ENCODE data around the gene SF3A2.

Gene SF3A2

GRCh38 chr19:2248136-2249009 lies 11.7 kb downstream of the SF3A2 start:
- TF ChIP-seq CTCF (IDR thresholded peaks at IDR 0.05; ENCODE audit: control insufficient read depth, extremely low read depth, insufficient read depth) = no peak

GRCh38 chr19:2249010-2249866 lies 12.6 kb downstream of the SF3A2 start, which contains the start of gene AMH:
AMH (plus strand) TSS chr19:2249323; CDS start chr19:2249333, 10 bp downstream.
- TF ChIP-seq CTCF (IDR thresholded peaks at IDR 0.05; ENCODE audit: control insufficient read depth, extremely low read depth, insufficient read depth) = no peak
- no peak within 1 kb of the TSS for H3K4me3 ChIP-seq (ENCODE audit: low read depth, low read length)
- DNase-seq (ENCODE audit: low read depth) = no peak

More at GRCh38 chr19:2248136-2249009, 11.7 kb downstream of the SF3A2 start:
- H3K4me3 ChIP-seq (ENCODE audit: low read depth, low read length) = no peak overlapping the region
- DNase-seq (ENCODE audit: low read depth) = no peak

GRCh38 chr19:2249880-2250765 lies 13.5 kb downstream of the SF3A2 start:
- H3K4me3 ChIP-seq (ENCODE audit: low read depth, low read length) = no peak overlapping the region
- TF ChIP-seq CTCF (IDR thresholded peaks at IDR 0.05; ENCODE audit: control insufficient read depth, extremely low read depth, insufficient read depth) = no peak
- DNase-seq (ENCODE audit: low read depth) = no peak

GRCh38 chr19:2250766-2251105 lies 14.1 kb downstream of the SF3A2 start:
- no peak for TF ChIP-seq CTCF (IDR thresholded peaks at IDR 0.05; ENCODE audit: control insufficient read depth, extremely low read depth, insufficient read depth)
- no peak for DNase-seq (ENCODE audit: low read depth)
- no peak overlapping the region for H3K4me3 ChIP-seq (ENCODE audit: low read depth, low read length)

- no peak for TF ChIP-seq CTCF (IDR thresholded peaks at IDR 0.05; ENCODE audit: control insufficient read depth, extremely low read depth, insufficient read depth)
- no peak overlapping the region for H3K4me3 ChIP-seq (ENCODE audit: low read depth, low read length)
- no peak for DNase-seq (ENCODE audit: low read depth)
Observed at GRCh38 chr19:2251106-2252054, 14.8 kb downstream of the SF3A2 start.
